ENCODE results near the gene COQ2.
"Not testable (repeated sequence)": the region's sequence is repeated elsewhere in the genome, so short reads cannot be mapped to it uniquely, and the experiment has no call there.

COQ2 gene

GRCh38 chr4:83241132-83241531, 43.5 kb downstream of the COQ2 start:
- no peak for DNase-seq

GRCh38 chr4:83240379-83240875, 44.2 kb downstream of the COQ2 start:
- DNase-seq: no peak

GRCh38 chr4:83238393-83239248, 46.0 kb downstream of the COQ2 start:
- DNase-seq: no peak

- no peak for DNase-seq
These were observed 47.0 kb downstream of the COQ2 start for GRCh38 chr4:83237591-83237990.

- DNase-seq: not testable (repeated sequence)
These were observed 48.9 kb downstream of the COQ2 start for GRCh38 chr4:83235645-83236133.

GRCh38 chr4:83234902-83235644, 49.5 kb downstream of the COQ2 start:
- no peak for DNase-seq

- not testable (repeated sequence) for DNase-seq
These were observed 50.2 kb downstream of the COQ2 start for GRCh38 chr4:83234387-83234786.

GRCh38 chr4:83232082-83232481, 52.5 kb downstream of the COQ2 start:
- DNase-seq: no peak

- DNase-seq: peak; percentile 40
These were observed 53.0 kb downstream of the COQ2 start for GRCh38 chr4:83231620-83232076.

GRCh38 chr4:83230928-83231327, 53.7 kb downstream of the COQ2 start:
- DNase-seq: no peak

GRCh38 chr4:83229791-83230190, 54.8 kb downstream of the COQ2 start:
- no peak for DNase-seq

- no peak for DNase-seq
These were observed 56.4 kb downstream of the COQ2 start for GRCh38 chr4:83228231-83228630.

GRCh38 chr4:83224502-83225197, 59.9 kb downstream of the COQ2 start:
- DNase-seq: no peak

- DNase-seq: no peak
These were observed 60.8 kb downstream of the COQ2 start for GRCh38 chr4:83223781-83224180.

GRCh38 chr4:83221897-83222441, 62.6 kb downstream of the COQ2 start:
- no peak for DNase-seq

- no peak for DNase-seq
These were observed 65.0 kb downstream of the COQ2 start for GRCh38 chr4:83219344-83220331.

GRCh38 chr4:83217721-83218522, 66.7 kb downstream of the COQ2 start:
- DNase-seq: peak; percentile 3

GRCh38 chr4:83216959-83217683, 67.5 kb downstream of the COQ2 start:
- DNase-seq: no peak

- no peak for DNase-seq
These were observed 70.5 kb downstream of the COQ2 start for GRCh38 chr4:83214079-83214478.
